NT2/D1 (cell line): ENCODE results near the gene NKX6-2.

Experiments
- SUZ12 ChIP-seq: IDR thresholded peaks from 2 replicates; pipeline ENCODE4 v1.6.1; 2011; ENCODE audit not compliant: insufficient read length, insufficient read depth; ENCODE audit errors: extremely low read depth
- YY1 ChIP-seq: IDR thresholded peaks from 2 replicates; pipeline ENCODE4 v1.6.1; 2011; ENCODE audit not compliant: insufficient read length, insufficient read depth
- ZNF274 ChIP-seq: IDR thresholded peaks from 2 replicates; pipeline ENCODE4 v1.6.1; 2011; ENCODE audit warnings: mild to moderate bottlenecking, low read depth, low read length

DNA sequence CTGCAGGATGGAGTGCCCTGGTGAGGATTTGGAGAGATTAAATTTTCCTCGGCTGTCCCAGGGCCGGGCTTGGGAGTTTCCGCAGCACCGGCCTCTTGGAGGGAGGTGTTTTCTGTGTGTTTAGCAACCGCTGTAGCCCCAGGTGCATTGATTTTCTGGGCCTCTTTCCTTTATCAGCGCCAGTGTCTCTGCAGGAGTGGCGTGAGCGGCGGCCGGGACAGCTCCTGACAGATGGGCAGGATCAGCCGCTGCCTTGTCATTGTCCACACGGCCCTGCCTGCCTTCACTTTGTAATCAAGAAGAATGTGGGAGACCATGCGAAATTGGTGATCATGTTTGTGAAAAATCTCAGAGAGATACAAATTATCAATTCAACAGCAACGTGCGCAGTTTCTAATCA is 32.4 kb downstream of the NKX6-2 start:
- TF ChIP-seq YY1 = no peak
- no peak for TF ChIP-seq ZNF274
- TF ChIP-seq SUZ12 = no peak
